CD4-positive, alpha-beta T cell treated with Interleukin-4 for 1 hour (primary cell): Measurements from ENCODE around the gene PLXNB2.
"Not testable (repeated sequence)": the region's sequence is repeated elsewhere in the genome, so short reads cannot be mapped to it uniquely, and the experiment has no call there.

ENCODE experiments used
- DNase-seq, 2 donors: peaks; one replicate each; pipeline ENCODE4 v3.0.0-alpha.2; 2020 to 2022

Gene PLXNB2

GRCh38 chr22:50278461-50278860 is 29.0 kb downstream of the PLXNB2 start:
- no peak for DNase-seq

GRCh38 chr22:50277761-50278160 is 29.7 kb downstream of the PLXNB2 start:
- no peak for DNase-seq

- DNase-seq: peak; percentile 51 to 67
Measured at GRCh38 chr22:50276143-50276542, 31.3 kb downstream of the PLXNB2 start.

GRCh38 chr22:50275181-50276055 is 32.0 kb downstream of the PLXNB2 start:
- DNase-seq: no peak

- DNase-seq: no peak
Measured at GRCh38 chr22:50274771-50275170, 32.7 kb downstream of the PLXNB2 start.

- peak; percentile 57 to 61 for DNase-seq
Measured at GRCh38 chr22:50274311-50274710, 33.1 kb downstream of the PLXNB2 start.

GRCh38 chr22:50273781-50274180 is 33.7 kb downstream of the PLXNB2 start:
- not testable (repeated sequence) for DNase-seq

GRCh38 chr22:50273352-50273751 is 34.1 kb downstream of the PLXNB2 start:
- not testable (repeated sequence) for DNase-seq

GRCh38 chr22:50272044-50272802 is 35.2 kb downstream of the PLXNB2 start:
- DNase-seq: no peak

- DNase-seq: peak; percentile 56 to 68
Measured at GRCh38 chr22:50271519-50271970, 35.9 kb downstream of the PLXNB2 start.

- peak; percentile 65 to 73 for DNase-seq
Measured at GRCh38 chr22:50270666-50271394, 36.6 kb downstream of the PLXNB2 start.

- peak; percentile 73 to 85 for DNase-seq
Measured at GRCh38 chr22:50269970-50270665, 37.3 kb downstream of the PLXNB2 start, which contains the start of gene MAPK11. TSS of gene MAPK11 (minus strand) at chr22:50270380. CDS start at chr22:50270292, 88 bp downstream.

- no peak for DNase-seq
Measured at GRCh38 chr22:50269573-50269969, 37.9 kb downstream of the PLXNB2 start.

- no peak for DNase-seq
Measured at GRCh38 chr22:50268655-50269113, 38.8 kb downstream of the PLXNB2 start.

GRCh38 chr22:50267591-50268390 is 39.7 kb downstream of the PLXNB2 start:
- peak; percentile 58 to 62 for DNase-seq

- no peak for DNase-seq
Measured at GRCh38 chr22:50266994-50267393, 40.5 kb downstream of the PLXNB2 start.

- DNase-seq: no peak
Measured at GRCh38 chr22:50264946-50265669, 42.3 kb downstream of the PLXNB2 start.

GRCh38 chr22:50264104-50264745 is 43.2 kb downstream of the PLXNB2 start:
- DNase-seq: no peak

- DNase-seq: no peak
Measured at GRCh38 chr22:50262973-50263617, 44.4 kb downstream of the PLXNB2 start.
